Lower leg skin (tissue), 3 donors: ENCODE results near the gene CLEC3B.

Experiments
- POLR2A ChIP-seq, 2 donors: fragments of 450-650 bp; IDR thresholded peaks; one replicate each; pipeline ENCODE4 v1.6.1; 2016 to 2017; ENCODE audit warnings: antibody characterized with exemption in 2 of 2, mild to moderate bottlenecking in 1 of 2, moderate library complexity in 1 of 2
- TF ChIP-seq, protein P1 (sequence below), 3 donors: fragments of 450-650 bp; IDR thresholded peaks; one replicate each; pipeline ENCODE4 v1.5.1; 2016; ENCODE audit warnings: antibody characterized with exemption in 3 of 3, mild to moderate bottlenecking in 3 of 3, moderate library complexity in 2 of 3

DNA sequence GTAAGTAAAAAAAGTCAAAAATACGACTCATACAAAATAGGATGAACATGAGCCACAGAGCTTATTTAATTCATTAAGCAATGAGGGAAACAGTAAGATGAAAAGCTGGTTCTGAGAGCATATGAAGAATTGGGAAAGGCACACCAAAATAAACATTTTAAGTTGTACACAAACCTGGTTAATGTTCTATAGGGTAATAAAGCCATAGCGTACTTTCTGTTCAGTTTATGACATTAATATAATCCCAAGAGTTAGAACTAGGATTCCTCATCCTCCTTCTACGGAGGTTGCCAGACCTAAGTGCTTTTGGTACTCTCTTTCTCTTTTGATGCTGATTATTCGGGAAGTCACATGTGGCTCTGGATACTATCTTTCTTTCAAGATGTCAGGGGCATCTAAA, 41.4 kb downstream of the CLEC3B start:
- TF ChIP-seq, protein P1, sequence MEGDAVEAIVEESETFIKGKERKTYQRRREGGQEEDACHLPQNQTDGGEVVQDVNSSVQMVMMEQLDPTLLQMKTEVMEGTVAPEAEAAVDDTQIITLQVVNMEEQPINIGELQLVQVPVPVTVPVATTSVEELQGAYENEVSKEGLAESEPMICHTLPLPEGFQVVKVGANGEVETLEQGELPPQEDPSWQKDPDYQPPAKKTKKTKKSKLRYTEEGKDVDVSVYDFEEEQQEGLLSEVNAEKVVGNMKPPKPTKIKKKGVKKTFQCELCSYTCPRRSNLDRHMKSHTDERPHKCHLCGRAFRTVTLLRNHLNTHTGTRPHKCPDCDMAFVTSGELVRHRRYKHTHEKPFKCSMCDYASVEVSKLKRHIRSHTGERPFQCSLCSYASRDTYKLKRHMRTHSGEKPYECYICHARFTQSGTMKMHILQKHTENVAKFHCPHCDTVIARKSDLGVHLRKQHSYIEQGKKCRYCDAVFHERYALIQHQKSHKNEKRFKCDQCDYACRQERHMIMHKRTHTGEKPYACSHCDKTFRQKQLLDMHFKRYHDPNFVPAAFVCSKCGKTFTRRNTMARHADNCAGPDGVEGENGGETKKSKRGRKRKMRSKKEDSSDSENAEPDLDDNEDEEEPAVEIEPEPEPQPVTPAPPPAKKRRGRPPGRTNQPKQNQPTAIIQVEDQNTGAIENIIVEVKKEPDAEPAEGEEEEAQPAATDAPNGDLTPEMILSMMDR (IDR thresholded peaks at IDR 0.05): no peak
- no peak for TF ChIP-seq POLR2A (IDR thresholded peaks at IDR 0.05)
